Chondrocyte (in vitro differentiated cells): Measurements from ENCODE around the gene SCMH1. TPM values are rescaled to one million over a fixed set of nuclear protein-coding genes. Genes with fewer than 3 reads are reported as not detected.

Source experiments
- DNase-seq: peaks from one replicate; pipeline ENCODE4 v3.0.0; 2021; ENCODE audit warnings: mixed read lengths, low spot score
- H3K27ac Mint-ChIP-seq: one replicate; pipeline ENCODE4 v1.8.0; 2021; ENCODE audit warnings: mild to moderate bottlenecking, moderate library complexity, mixed read lengths; ENCODE audit not compliant: unreplicated experiment
- H3K27me3 Mint-ChIP-seq: 2 replicates; pipeline ENCODE4 v1.8.0; 2021; ENCODE audit warnings: low read depth, mixed read lengths
- H3K36me3 Mint-ChIP-seq: 2 replicates; pipeline ENCODE4 v1.8.0; 2021; ENCODE audit warnings: low read depth, mixed read lengths
- H3K4me1 Mint-ChIP-seq: 2 replicates; pipeline ENCODE4 v1.8.0; 2021; ENCODE audit warnings: low read depth, mild to moderate bottlenecking, mixed read lengths
- H3K4me3 Mint-ChIP-seq: one replicate; pipeline ENCODE4 v1.8.0; 2021; ENCODE audit warnings: mild to moderate bottlenecking, moderate library complexity, mixed read lengths; ENCODE audit not compliant: unreplicated experiment
- H3K9me3 Mint-ChIP-seq: 2 replicates; pipeline ENCODE4 v1.8.0; 2021; ENCODE audit warnings: low read depth, mixed read lengths
- CTCF ChIP-seq: fragments of 200-600 bp; sonication (generic); IDR thresholded peaks from 2 replicates; pipeline ENCODE4 v1.5.0; 2021; ENCODE audit warnings: antibody characterized with exemption, mild to moderate bottlenecking, moderate library complexity
- total RNA-seq: library from RNA; stranded (reverse); gene quantifications from 3 replicates; pipeline ENCODE4 v1.2.1, GENCODE V29; 2021

Gene SCMH1
- total RNA-seq, 1 donor from 2014 or later, result 29.5 TPM

DNA sequence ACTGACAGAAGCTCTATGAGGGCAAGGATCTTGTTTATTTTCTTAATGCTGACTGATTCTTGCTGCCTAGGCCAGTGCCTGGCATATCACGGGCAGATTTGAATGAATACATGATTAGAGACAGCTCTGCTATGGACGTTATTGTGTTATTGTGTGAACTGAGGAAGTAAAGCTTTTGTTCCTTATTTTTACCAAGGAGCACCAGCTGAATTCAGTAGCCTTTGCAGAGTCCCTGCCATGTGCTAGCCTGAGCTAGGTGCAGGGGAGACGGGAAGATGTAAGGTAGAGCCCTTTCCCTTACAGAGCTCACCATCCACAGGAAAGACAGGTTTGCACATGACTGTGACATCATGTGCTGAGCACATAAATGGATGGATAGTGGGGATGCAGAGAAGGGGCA lies 36.0 kb upstream of the SCMH1 start:
- Mint-ChIP-seq H3K4me3 (no peak overlapping the region), H3K4me1 (no peaks in the 10 kb centered on the region), H3K9me3 (no peaks in the 10 kb centered on the region), H3K36me3 (no peaks in the 10 kb centered on the region), H3K27me3 (peaks cover 49% of the 10 kb centered on the region), H3K27ac (no peak overlapping the region)
- no peak for TF ChIP-seq CTCF
- no peak for DNase-seq

GRCh38 chr1:41277371-41277975 lies 35.4 kb upstream of the SCMH1 start:
- no peak for DNase-seq
- Mint-ChIP-seq H3K4me1 (no peaks in the 10 kb centered on the region), H3K27me3 (peaks cover 43% of the 10 kb centered on the region), H3K36me3 (no peaks in the 10 kb centered on the region), H3K4me3 (no peak overlapping the region), H3K9me3 (no peaks in the 10 kb centered on the region), H3K27ac (no peak overlapping the region)
- TF ChIP-seq CTCF, result no peak

GRCh38 chr1:41275831-41276230 lies 33.7 kb upstream of the SCMH1 start:
- DNase-seq, result no peak
- Mint-ChIP-seq H3K27ac (no peak overlapping the region), H3K4me3 (no peak overlapping the region), H3K36me3 (no peaks in the 10 kb centered on the region), H3K9me3 (no peaks in the 10 kb centered on the region), H3K27me3 (peaks cover 34% of the 10 kb centered on the region), H3K4me1 (no peaks in the 10 kb centered on the region)
- TF ChIP-seq CTCF, result no peak

DNA sequence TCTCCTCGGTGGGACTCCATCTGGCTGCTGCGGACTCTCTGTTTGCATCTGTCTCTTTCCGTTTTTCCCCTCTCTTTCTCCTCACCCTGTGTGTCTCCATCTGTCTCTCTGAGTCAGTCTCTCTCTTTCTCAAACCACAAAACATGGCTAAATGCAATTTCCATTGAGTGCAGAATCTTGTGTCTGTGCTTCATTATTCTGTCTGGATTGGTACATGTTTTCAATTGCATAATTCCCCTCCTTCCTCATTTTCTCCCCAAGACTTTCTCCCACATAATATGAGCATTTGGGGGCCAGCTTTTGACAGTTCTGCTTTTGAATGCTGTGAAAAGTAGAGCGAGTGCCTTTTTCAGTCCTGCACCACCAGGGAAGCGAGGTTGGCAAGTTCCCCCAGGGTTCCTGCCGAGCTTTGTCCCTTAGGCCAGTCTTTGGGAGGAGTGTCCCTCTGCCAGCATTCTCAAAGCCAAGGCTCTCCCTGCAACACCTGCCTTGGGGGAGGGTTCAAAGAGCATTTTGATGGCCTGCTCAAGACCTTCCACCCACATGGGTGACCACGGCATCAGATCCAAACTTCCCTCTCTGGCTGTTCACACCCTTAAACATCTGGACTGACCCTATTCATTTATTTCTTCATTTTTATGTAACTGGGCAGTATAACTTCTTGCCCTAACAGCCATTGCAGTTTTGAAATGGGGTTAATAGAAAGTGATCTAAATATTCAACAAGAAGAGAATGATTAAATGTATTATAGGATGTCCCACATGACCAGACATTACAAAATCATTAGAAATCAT lies 32.8 kb upstream of the SCMH1 start:
- Mint-ChIP-seq H3K4me3 (no peak overlapping the region), H3K27me3 (peaks cover 27% of the 10 kb centered on the region), H3K36me3 (no peaks in the 10 kb centered on the region), H3K9me3 (no peaks in the 10 kb centered on the region), H3K27ac (no peak overlapping the region), H3K4me1 (no peaks in the 10 kb centered on the region)
- TF ChIP-seq CTCF, result no peak
- DNase-seq, result no peak

- Mint-ChIP-seq H3K36me3 (no peaks in the 10 kb centered on the region), H3K27me3 (peaks cover 15% of the 10 kb centered on the region), H3K4me3 (no peak overlapping the region), H3K9me3 (no peaks in the 10 kb centered on the region), H3K4me1 (peaks cover 6% of the 10 kb centered on the region), H3K27ac (no peak overlapping the region)
- DNase-seq, result no peak
- no peak for TF ChIP-seq CTCF
These were observed 30.5 kb upstream of the SCMH1 start for GRCh38 chr1:41272601-41273000.
